AG10803 (cell line): ENCODE data around the gene CRABP1.

ENCODE experiments used
- DNase-seq: peaks from one replicate; pipeline ENCODE4 v3.0.0; 2010; ENCODE audit warnings: low read depth
- H3K4me3 ChIP-seq: 2 replicates; pipeline ENCODE4 v1.5.1; 2011; ENCODE audit warnings: mild to moderate bottlenecking, low read length, control low read depth
- CTCF ChIP-seq: conservative IDR thresholded peaks from 2 replicates; pipeline ENCODE4 v1.5.1; 2011; ENCODE audit warnings: mild to moderate bottlenecking, low read length, control low read depth, inconsistent platforms

The CRABP1 gene

GRCh38 chr15:78396186-78396814, 56.1 kb downstream of the CRABP1 start:
- no peak overlapping the region for H3K4me3 ChIP-seq
- TF ChIP-seq CTCF: no peak
- no peak for DNase-seq

GRCh38 chr15:78396976-78397375, 56.8 kb downstream of the CRABP1 start:
- DNase-seq: peak; percentile 81
- TF ChIP-seq CTCF: peak; percentile 50
- no peak overlapping the region for H3K4me3 ChIP-seq

GRCh38 chr15:78397382-78397781, 57.2 kb downstream of the CRABP1 start:
- no peak overlapping the region for H3K4me3 ChIP-seq
- DNase-seq: no peak
- no peak for TF ChIP-seq CTCF
